22Rv1 (cell line): ENCODE data around the gene CDCA5.

ENCODE experiments used
- ZFX ChIP-seq: fragments of 450-650 bp; IDR thresholded peaks from 2 replicates; pipeline ENCODE4 v1.6.1; 2017; ENCODE audit warnings: antibody characterized with exemption, borderline replicate concordance
- TF ChIP-seq, protein P1 (sequence below): fragments of 450-650 bp; IDR thresholded peaks from 2 replicates; pipeline ENCODE4 v1.5.1; 2017; ENCODE audit warnings: mild to moderate bottlenecking

DNA sequence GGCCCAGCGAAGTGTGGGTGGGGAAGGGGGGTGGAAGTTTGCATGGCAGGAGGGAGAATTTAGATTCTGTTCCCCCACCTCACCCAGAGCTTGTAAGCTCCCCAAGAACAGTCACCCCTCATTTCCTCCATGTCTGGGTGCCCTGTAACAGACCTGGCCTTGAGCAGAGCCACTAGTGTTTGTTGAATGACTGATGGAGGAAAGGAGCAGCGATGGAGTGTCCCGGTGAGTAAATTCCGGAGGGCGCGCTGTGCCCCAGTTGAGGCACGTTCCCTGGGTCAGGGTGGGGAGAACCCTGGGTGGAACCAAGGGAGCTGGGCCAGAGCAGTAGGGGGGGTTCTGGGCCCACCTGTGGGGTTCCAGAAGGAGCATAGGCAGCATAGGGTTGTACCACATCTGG, 26.3 kb downstream of the CDCA5 start:
- TF ChIP-seq, protein P1, sequence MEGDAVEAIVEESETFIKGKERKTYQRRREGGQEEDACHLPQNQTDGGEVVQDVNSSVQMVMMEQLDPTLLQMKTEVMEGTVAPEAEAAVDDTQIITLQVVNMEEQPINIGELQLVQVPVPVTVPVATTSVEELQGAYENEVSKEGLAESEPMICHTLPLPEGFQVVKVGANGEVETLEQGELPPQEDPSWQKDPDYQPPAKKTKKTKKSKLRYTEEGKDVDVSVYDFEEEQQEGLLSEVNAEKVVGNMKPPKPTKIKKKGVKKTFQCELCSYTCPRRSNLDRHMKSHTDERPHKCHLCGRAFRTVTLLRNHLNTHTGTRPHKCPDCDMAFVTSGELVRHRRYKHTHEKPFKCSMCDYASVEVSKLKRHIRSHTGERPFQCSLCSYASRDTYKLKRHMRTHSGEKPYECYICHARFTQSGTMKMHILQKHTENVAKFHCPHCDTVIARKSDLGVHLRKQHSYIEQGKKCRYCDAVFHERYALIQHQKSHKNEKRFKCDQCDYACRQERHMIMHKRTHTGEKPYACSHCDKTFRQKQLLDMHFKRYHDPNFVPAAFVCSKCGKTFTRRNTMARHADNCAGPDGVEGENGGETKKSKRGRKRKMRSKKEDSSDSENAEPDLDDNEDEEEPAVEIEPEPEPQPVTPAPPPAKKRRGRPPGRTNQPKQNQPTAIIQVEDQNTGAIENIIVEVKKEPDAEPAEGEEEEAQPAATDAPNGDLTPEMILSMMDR = no peak
- no peak for TF ChIP-seq ZFX
